HL-60 (cell line): ENCODE measurements around the gene PINK1.

Source experiments
- DNase-seq, 2 experiments: peaks; one replicate each; pipeline ENCODE4 v3.0.0-alpha.2; 2010 to 2020; ENCODE audit warnings: low read depth in 1 of 2, low spot score in 1 of 2
- H3K27ac ChIP-seq: fragments of 250-450 bp; sonication (Bioruptor Pico); replicated peaks from 2 replicates; pipeline ENCODE4 v1.5.1; 2020; ENCODE audit warnings: mild to moderate bottlenecking, moderate library complexity
- H3K27me3 ChIP-seq: fragments of 250-450 bp; sonication (Bioruptor Pico); 2 replicates; pipeline ENCODE4 v1.5.1; 2021; ENCODE audit warnings: mild to moderate bottlenecking, moderate library complexity; ENCODE audit not compliant: insufficient read depth, poor library complexity, severe bottlenecking
- H3K4me3 ChIP-seq: replicated peaks from 2 replicates; pipeline ENCODE4 v1.5.1; 2011; ENCODE audit warnings: mild to moderate bottlenecking, control low read depth, low read length; ENCODE audit not compliant: insufficient read depth
- CTCF ChIP-seq: IDR thresholded peaks from one replicate; pipeline ENCODE4 v1.5.1; 2011; ENCODE audit warnings: low read length, control low read depth, inconsistent platforms; ENCODE audit not compliant: insufficient read depth
- GABPA ChIP-seq: IDR thresholded peaks from 2 replicates; pipeline ENCODE4 v1.6.1; 2012; ENCODE audit warnings: low read depth
- POLR2AphosphoS5 ChIP-seq: IDR thresholded peaks from 2 replicates; pipeline ENCODE4 v1.6.1; 2012; ENCODE audit warnings: low read depth
- REST ChIP-seq: IDR thresholded peaks from 2 replicates; pipeline ENCODE4 v1.6.1; 2012; ENCODE audit warnings: low read depth; ENCODE audit not compliant: insufficient replicate concordance
- SPI1 ChIP-seq: IDR thresholded peaks from 2 replicates; pipeline ENCODE4 v1.6.1; 2012; ENCODE audit warnings: low read depth, mild to moderate bottlenecking, borderline replicate concordance

The PINK1 gene

GRCh38 chr1:20630729-20631128 is 2.5 kb upstream of the PINK1 start:
- Histone ChIP-seq H3K4me3 (no peak overlapping the region), H3K27ac (no peak overlapping the region), H3K27me3 (no peaks in the 10 kb centered on the region)
- DNase-seq, result no peak
- TF ChIP-seq SPI1 (no peak), REST (no peak), CTCF (no peak), POLR2AphosphoS5 (no peak), GABPA (no peak)

- TF ChIP-seq REST (no peak), GABPA (no peak), SPI1 (no peak), POLR2AphosphoS5 (no peak)
- no peak overlapping the region for H3K4me3 ChIP-seq
- no peak overlapping the region for H3K27ac ChIP-seq
- no peaks in the 10 kb centered on the region for H3K27me3 ChIP-seq
- DNase-seq, result no peak
These were observed 872 bp upstream of the PINK1 start for GRCh38 chr1:20632386-20632785.

GRCh38 chr1:20634065-20634593 is 871 bp downstream of the PINK1 start:
- Histone ChIP-seq H3K27ac (peak overlapping the region; percentile 48), H3K4me3 (peak overlapping the region; percentile 92), H3K27me3 (no peaks in the 10 kb centered on the region)
- TF ChIP-seq POLR2AphosphoS5 (no peak), REST (no peak), CTCF (no peak), SPI1 (no peak), GABPA (no peak)
- DNase-seq, result peak in 1 of 2 experiments; percentile 32
